GM21381 (cell line): ENCODE data around the gene NAPG.
"Not testable (repeated sequence)": the region's sequence is repeated elsewhere in the genome, so short reads cannot be mapped to it uniquely, and the experiment has no call there.

Experiments used
- ATAC-seq: cut with Tn5 transposase; IDR thresholded peaks from one replicate; pipeline ENCODE4 v1.9.1; 2021; ENCODE audit warnings: mild to moderate bottlenecking, moderate library complexity; ENCODE audit not compliant: unreplicated experiment

The NAPG gene

GRCh38 chr18:10577842-10578572 is 52.2 kb downstream of the NAPG start:
- ATAC-seq: not testable (repeated sequence)

- ATAC-seq: not testable (repeated sequence)
These were observed 52.7 kb downstream of the NAPG start for GRCh38 chr18:10578573-10578899.

- ATAC-seq: no peak
These were observed 53.4 kb downstream of the NAPG start for GRCh38 chr18:10579079-10579867.

- no peak for ATAC-seq
These were observed 54.4 kb downstream of the NAPG start for GRCh38 chr18:10580215-10580614.

DNA sequence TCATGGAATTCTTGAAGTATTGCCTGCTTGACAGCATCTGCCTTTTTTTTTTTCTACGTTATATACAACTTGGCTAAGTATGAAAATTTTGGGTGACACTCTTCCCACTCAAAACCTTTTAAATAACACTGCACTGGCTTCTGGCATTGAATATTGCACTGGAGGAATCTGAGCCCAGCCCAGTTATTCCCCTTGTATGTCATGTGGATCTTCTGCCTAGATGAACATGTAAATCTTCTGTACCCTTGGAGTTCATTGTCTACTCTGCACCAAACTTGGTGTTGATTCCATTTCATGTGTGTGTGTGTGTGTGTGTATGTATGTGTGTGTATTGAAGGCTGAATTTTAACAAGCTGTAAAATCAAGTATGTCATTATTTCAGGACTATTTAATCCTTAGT is 59.4 kb downstream of the NAPG start:
- no peak for ATAC-seq

DNA sequence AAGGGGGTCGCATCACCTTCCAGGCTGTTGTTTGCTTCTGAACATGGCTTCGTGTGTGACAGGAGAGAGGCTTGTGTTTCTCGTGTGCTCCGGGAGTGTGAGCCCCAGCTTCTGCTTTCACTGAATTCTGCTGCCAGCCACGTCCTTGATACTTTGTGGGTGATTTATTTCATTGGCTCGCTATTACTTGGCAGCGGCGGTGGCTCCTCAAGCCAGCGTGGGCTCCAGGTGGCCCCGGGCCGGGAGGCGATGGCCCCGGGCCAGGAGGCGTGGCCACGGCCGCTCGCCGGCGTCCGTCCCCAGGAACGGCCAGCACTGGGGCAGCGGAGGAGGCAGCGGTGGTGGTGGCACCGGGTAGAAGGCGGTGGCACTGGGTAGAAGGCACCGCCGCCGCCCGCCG is 63.1 kb downstream of the NAPG start:
- no peak for ATAC-seq

GRCh38 chr18:10590412-10590811 is 64.6 kb downstream of the NAPG start:
- no peak for ATAC-seq

GRCh38 chr18:10591896-10592295 is 66.1 kb downstream of the NAPG start:
- no peak for ATAC-seq

- not testable (repeated sequence) for ATAC-seq
These were observed 67.7 kb downstream of the NAPG start for GRCh38 chr18:10593366-10594022.

- not testable (repeated sequence) for ATAC-seq
These were observed 70.1 kb downstream of the NAPG start for GRCh38 chr18:10595917-10596316.

GRCh38 chr18:10597695-10598094 is 71.9 kb downstream of the NAPG start:
- ATAC-seq: not testable (repeated sequence)

- not testable (repeated sequence) for ATAC-seq
These were observed 74.9 kb downstream of the NAPG start for GRCh38 chr18:10600701-10601100.
